Stimulated activated CD4-positive, alpha-beta T cell treated with anti-CD3 and anti-CD28 coated beads, Interleukin-2, amount 100 ng/mL, for 4 hours (primary cell): ENCODE data around the gene CPEB4.

Experiments
- DNase-seq: peaks from one replicate; pipeline ENCODE4 v3.0.0-alpha.2; 2020; ENCODE audit warnings: low read depth

Gene CPEB4

GRCh38 chr5:173885475-173886010 lies 2.6 kb upstream of the CPEB4 start:
- no peak for DNase-seq

- no peak for DNase-seq
Measured at GRCh38 chr5:173886150-173886549, 2.0 kb upstream of the CPEB4 start.

- DNase-seq, result no peak
Measured at GRCh38 chr5:173888473-173889131, 453 bp downstream of the CPEB4 start.

GRCh38 chr5:173890195-173890991 lies 2.2 kb downstream of the CPEB4 start:
- no peak for DNase-seq

- no peak for DNase-seq
Measured at GRCh38 chr5:173891308-173892116, 3.4 kb downstream of the CPEB4 start.

- no peak for DNase-seq
Measured at GRCh38 chr5:173893192-173893561, 5.0 kb downstream of the CPEB4 start.

GRCh38 chr5:173895401-173896165 lies 7.4 kb downstream of the CPEB4 start:
- DNase-seq, result no peak

- DNase-seq, result no peak
Measured at GRCh38 chr5:173896631-173897030, 8.5 kb downstream of the CPEB4 start.

- no peak for DNase-seq
Measured at GRCh38 chr5:173901705-173902104, 13.6 kb downstream of the CPEB4 start.

GRCh38 chr5:173902334-173902733 lies 14.2 kb downstream of the CPEB4 start:
- DNase-seq, result no peak

GRCh38 chr5:173902743-173903142 lies 14.6 kb downstream of the CPEB4 start:
- no peak for DNase-seq

GRCh38 chr5:173903396-173904140 lies 15.4 kb downstream of the CPEB4 start:
- DNase-seq, result no peak

- no peak for DNase-seq
Measured at GRCh38 chr5:173904151-173904550, 16.0 kb downstream of the CPEB4 start.

- no peak for DNase-seq
Measured at GRCh38 chr5:173907284-173907683, 19.1 kb downstream of the CPEB4 start.

- no peak for DNase-seq
Measured at GRCh38 chr5:173907686-173908371, 19.7 kb downstream of the CPEB4 start.

GRCh38 chr5:173909199-173909598 lies 21.1 kb downstream of the CPEB4 start:
- no peak for DNase-seq

- no peak for DNase-seq
Measured at GRCh38 chr5:173910215-173910614, 22.1 kb downstream of the CPEB4 start.

- DNase-seq, result no peak
Measured at GRCh38 chr5:173911623-173912022, 23.5 kb downstream of the CPEB4 start.

- DNase-seq, result no peak
Measured at GRCh38 chr5:173913686-173914321, 25.7 kb downstream of the CPEB4 start.
